Measurements from ENCODE around the gene KIFAP3. TPM values are rescaled to one million over a fixed set of nuclear protein-coding genes. Genes with fewer than 3 reads are reported as not detected.

The KIFAP3 gene
- total and polyA plus RNA-seq, 2 of the 8 experiments (the other 6 are each of a cell fraction or from before 2014, with no cell fraction given) = 1.3 to 3.2 TPM

- TF ChIP-seq CBX5 (IDR thresholded peaks at IDR 0.05; ENCODE audit: low read depth, low read length) = no peak
Measured at GRCh38 chr1:169964206-169964605, 110.3 kb downstream of the KIFAP3 start (continued).

- Histone ChIP-seq H3K79me1 (ENCODE audit: low read depth, low read length) (no peaks in the 10 kb centered on the region), H3K14ac (ENCODE audit: insufficient read length) (no peak overlapping the region), H3K9ac (replicated peaks in 1 of 4; ENCODE audit: extremely low read depth in 1 of 4, low read depth in 3 of 4, low read length in 3 of 4) (no peak overlapping the region), H2BK20ac (ENCODE audit: low read length) (no peak overlapping the region), H3K56ac (replicated peaks; ENCODE audit: insufficient read length, low read depth, low read length) (no peak overlapping the region), H3K79me2 (ENCODE audit: control insufficient read depth in 1 of 2, insufficient read depth in 2 of 2, low read length in 2 of 2) (no peaks in the 10 kb centered on the region), H4K91ac (replicated peaks; ENCODE audit: insufficient read length, low read length) (no peak overlapping the region), H3K27ac (ENCODE audit: low read depth, low read length) (no peak overlapping the region), H2AFZ (ENCODE audit: low read length) (no peak overlapping the region), H4K5ac (ENCODE audit: insufficient read length, low read depth, low read length) (no peak overlapping the region), H3K23ac (ENCODE audit: insufficient read length) (no peak overlapping the region), H3K18ac (ENCODE audit: extremely low read depth, low read length) (no peak overlapping the region), H4K8ac (ENCODE audit: extremely low read depth, insufficient read depth, low read length) (no peak overlapping the region), H2BK15ac (ENCODE audit: low read length) (no peak overlapping the region), H2BK12ac (ENCODE audit: low read depth, low read length) (no peak overlapping the region), H3K9me3 (ENCODE audit: insufficient read depth in 2 of 2, low read depth in 1 of 2, low read length in 1 of 2) (no peaks in the 10 kb centered on the region), H3K4ac (replicated peaks; ENCODE audit: insufficient read length, low read depth, low read length) (no peak overlapping the region), H3K4me1 (replicated peaks in 1 of 4; ENCODE audit: control insufficient read depth in 3 of 4, insufficient read depth in 4 of 4, low read length in 3 of 4) (no peaks in the 10 kb centered on the region), H4K20me1 (replicated peaks in 1 of 2; ENCODE audit: control insufficient read depth in 1 of 2, insufficient read depth in 2 of 2, low read length in 2 of 2) (no peaks in the 10 kb centered on the region), H2BK120ac (replicated peaks; ENCODE audit: low read depth, low read length) (no peak overlapping the region), H3K36me3 (ENCODE audit: control insufficient read depth in 2 of 4, insufficient read depth in 4 of 4, low read length in 3 of 4) (no peaks in the 10 kb centered on the region), H3K27me3 (replicated peaks in 1 of 4; ENCODE audit: control insufficient read depth in 3 of 4, extremely low read depth in 1 of 4, insufficient read depth in 3 of 4, low read length in 3 of 4) (no peaks in the 10 kb centered on the region), H3K4me3 (ENCODE audit: extremely low read depth in 1 of 4, insufficient read depth in 2 of 4, low read depth in 3 of 4, low read length in 4 of 4) (no peak overlapping the region), H2BK5ac (ENCODE audit: low read depth, low read length) (no peak overlapping the region), H3K23me2 (ENCODE audit: low read depth, low read length) (no peaks in the 10 kb centered on the region), H2AK5ac (ENCODE audit: low read depth, low read length) (no peak overlapping the region), H3K4me2 (ENCODE audit: insufficient read depth in 1 of 2, low read depth in 2 of 2, low read length in 2 of 2) (no peak overlapping the region)
- no peak for DNase-seq (ENCODE audit: low read depth in 1 of 2, low spot score in 2 of 2)
- FAIRE-seq = no peak
- ChIA-PET CTCF (ENCODE audit: partially characterized antibody) (interaction anchor here (0.6 kb wide), 1 partner anchor 373 kb away, joined by 4 read pairs; the partner anchor contains the start of gene F5), POLR2A (ENCODE audit: partially characterized antibody) (no interaction called here)
- TF ChIP-seq USF2 (IDR thresholded peaks at IDR 0.05; ENCODE audit: low read length) = no peak
Measured at GRCh38 chr1:169959686-169960085, 114.8 kb downstream of the KIFAP3 start.

Data from H1 (cell line).